BE2C (cell line): ENCODE data around the gene TULP4.

Source experiments
- DNase-seq: peaks from one replicate; pipeline ENCODE4 v3.0.0-alpha.2; 2020
- H3K27me3 ChIP-seq: fragments of 250-450 bp; sonication (Bioruptor Pico); 2 replicates; pipeline ENCODE4 v1.5.1; 2020; ENCODE audit warnings: mild to moderate bottlenecking
- H3K36me3 ChIP-seq: fragments of 250-450 bp; sonication (Bioruptor Pico); 2 replicates; pipeline ENCODE4 v1.5.1; 2020; ENCODE audit warnings: mild to moderate bottlenecking
- H3K4me1 ChIP-seq: fragments of 250-450 bp; sonication (Bioruptor Pico); 2 replicates; pipeline ENCODE4 v1.5.1; 2020
- H3K4me3 ChIP-seq: 2 replicates; pipeline ENCODE4 v1.5.1; 2011; ENCODE audit warnings: low read depth, low read length
- H3K9me3 ChIP-seq: fragments of 250-450 bp; sonication (Bioruptor Pico); 2 replicates; pipeline ENCODE4 v1.5.1; 2020
- CTCF ChIP-seq: IDR thresholded peaks from 2 replicates; pipeline ENCODE4 v1.5.1; 2012; ENCODE audit warnings: mild to moderate bottlenecking, low read depth, low read length

Gene TULP4

DNA sequence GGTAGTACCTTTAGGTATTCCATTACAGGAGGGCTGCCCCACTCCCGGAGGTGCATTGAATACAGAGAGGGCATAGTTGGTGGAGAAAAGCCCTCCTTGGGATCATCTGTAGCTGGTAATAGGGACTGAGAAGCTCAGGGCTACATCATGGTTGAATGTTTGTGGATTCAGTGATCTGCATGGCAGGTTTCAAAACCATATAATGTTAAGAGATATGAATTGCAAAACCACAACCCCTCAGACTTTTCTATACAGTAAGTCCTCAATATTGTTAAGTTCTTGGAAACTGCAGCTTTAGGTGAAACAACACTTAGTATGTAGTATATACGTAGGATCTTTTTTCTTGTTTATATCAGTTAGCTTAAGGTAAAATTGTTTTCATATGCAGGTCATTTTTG lies 11.3 kb downstream of the TULP4 start:
- peaks cover 17% of the 10 kb centered on the region for H3K4me1 ChIP-seq
- TF ChIP-seq CTCF = no peak
- no peak for DNase-seq

GRCh38 chr6:158324136-158324535 lies 11.9 kb downstream of the TULP4 start:
- Histone ChIP-seq H3K4me1 (peaks cover 17% of the 10 kb centered on the region), H3K4me3 (no peak overlapping the region), H3K9me3 (no peaks in the 10 kb centered on the region), H3K36me3 (no peaks in the 10 kb centered on the region; the same call in 1 of the 2 replicates), H3K27me3 (no peaks in the 10 kb centered on the region)
- TF ChIP-seq CTCF = no peak
- DNase-seq = no peak

More for the DNA sequence above, 11.3 kb downstream of the TULP4 start:
- H3K27me3 ChIP-seq = no peaks in the 10 kb centered on the region
- no peaks in the 10 kb centered on the region for H3K36me3 ChIP-seq
- no peak overlapping the region for H3K4me3 ChIP-seq
- no peaks in the 10 kb centered on the region for H3K9me3 ChIP-seq

DNA sequence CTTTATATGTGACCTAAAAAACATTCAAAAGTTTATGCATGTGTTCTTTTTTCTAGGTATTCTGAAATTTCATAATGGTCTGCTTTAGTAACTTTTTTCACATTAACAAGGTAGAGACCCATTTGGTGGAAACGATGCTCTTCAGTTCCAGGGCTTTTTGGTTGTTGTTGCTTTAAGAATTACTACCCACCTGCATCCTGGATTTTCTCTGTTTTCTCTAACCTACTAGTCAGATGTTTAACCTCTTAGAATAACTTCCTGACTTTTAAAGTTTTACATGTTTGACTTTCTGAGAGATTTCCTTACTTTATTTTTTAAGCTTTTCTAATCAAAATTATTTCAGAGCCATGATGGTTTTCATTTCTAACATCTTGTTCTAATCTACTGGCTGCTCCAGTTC lies 14.9 kb downstream of the TULP4 start:
- Histone ChIP-seq H3K27me3 (no peaks in the 10 kb centered on the region), H3K36me3 (no peaks in the 10 kb centered on the region; the same call in 1 of the 2 replicates), H3K4me1 (peaks cover 9% of the 10 kb centered on the region), H3K9me3 (no peaks in the 10 kb centered on the region), H3K4me3 (no peak overlapping the region)
- DNase-seq = no peak
- TF ChIP-seq CTCF = no peak

- DNase-seq = no peak
- peaks cover 8% of the 10 kb centered on the region for H3K36me3 ChIP-seq
- no peak for TF ChIP-seq CTCF
- H3K4me3 ChIP-seq = no peak overlapping the region
- H3K27me3 ChIP-seq = no peaks in the 10 kb centered on the region
- H3K9me3 ChIP-seq = no peaks in the 10 kb centered on the region
- H3K4me1 ChIP-seq = no peaks in the 10 kb centered on the region; the same call in 1 of the 2 replicates
Observed at GRCh38 chr6:158328952-158329351, 16.7 kb downstream of the TULP4 start.

GRCh38 chr6:158329531-158329930 lies 17.3 kb downstream of the TULP4 start:
- Histone ChIP-seq H3K4me3 (no peak overlapping the region), H3K27me3 (no peaks in the 10 kb centered on the region), H3K36me3 (peaks cover 8% of the 10 kb centered on the region), H3K4me1 (no peaks in the 10 kb centered on the region), H3K9me3 (no peaks in the 10 kb centered on the region)
- no peak for DNase-seq
- no peak for TF ChIP-seq CTCF

DNA sequence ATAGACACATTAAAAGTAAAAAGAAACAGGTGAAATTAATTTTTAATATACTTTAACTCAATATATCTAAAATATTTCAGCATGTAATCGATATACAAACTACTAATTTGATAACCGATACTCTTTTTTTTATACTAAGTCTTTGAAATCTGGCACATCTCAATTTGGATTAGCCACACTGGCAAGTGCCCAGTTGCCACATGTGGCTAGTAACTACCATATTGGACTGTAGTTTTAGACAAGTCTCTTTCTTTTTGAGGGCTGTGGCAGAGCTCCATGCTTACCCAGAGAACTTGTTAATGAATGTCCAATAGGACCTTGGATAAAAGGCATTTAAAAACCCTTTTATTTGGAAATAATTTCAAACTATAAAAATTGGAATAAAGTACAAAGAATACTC lies 17.8 kb downstream of the TULP4 start:
- Histone ChIP-seq H3K4me3 (no peak overlapping the region), H3K27me3 (no peaks in the 10 kb centered on the region), H3K9me3 (no peaks in the 10 kb centered on the region), H3K36me3 (peaks cover 8% of the 10 kb centered on the region), H3K4me1 (no peaks in the 10 kb centered on the region)
- TF ChIP-seq CTCF = no peak
- no peak for DNase-seq
